GM12865 (cell line): ENCODE results near the gene SAE1.
"Not testable (repeated sequence)": the region's sequence is repeated elsewhere in the genome, so short reads cannot be mapped to it uniquely, and the experiment has no call there.

ENCODE experiments used
- DNase-seq: peaks from one replicate; pipeline ENCODE4 v3.0.0; 2010; ENCODE audit warnings: low read depth
- H3K4me3 ChIP-seq: 2 replicates; pipeline ENCODE4 v1.5.1; 2011; ENCODE audit warnings: mild to moderate bottlenecking, low read depth, low read length, control low read depth
- CTCF ChIP-seq: IDR thresholded peaks from 2 replicates; pipeline ENCODE4 v1.5.1; 2011; ENCODE audit warnings: low read length, control low read depth, low read depth, inconsistent platforms; ENCODE audit not compliant: insufficient read depth; ENCODE audit errors: missing control alignments

The SAE1 gene

GRCh38 chr19:47097396-47098201, 33.0 kb upstream of the SAE1 start:
- no peak overlapping the region for H3K4me3 ChIP-seq
- no peak for DNase-seq
- TF ChIP-seq CTCF = no peak

DNA sequence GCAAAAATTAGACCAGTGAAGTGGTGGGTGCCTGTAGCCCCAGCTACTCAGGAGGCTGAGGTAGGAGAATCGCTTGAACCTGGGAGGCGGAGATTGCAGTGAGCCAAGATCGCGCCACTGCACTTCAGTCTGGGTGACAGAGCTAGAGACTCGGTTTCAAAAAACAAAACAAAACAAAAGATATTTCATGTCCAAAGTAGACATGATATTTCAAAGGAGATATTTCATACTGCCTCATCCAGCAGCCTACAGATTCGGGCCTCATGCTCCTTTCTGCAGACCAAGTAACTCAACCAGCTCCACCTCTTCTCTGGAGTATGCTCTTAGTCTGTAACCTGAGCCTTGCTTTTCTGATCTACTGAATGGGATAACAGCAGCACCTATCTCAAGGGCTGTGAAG, 32.0 kb upstream of the SAE1 start:
- DNase-seq = no peak
- TF ChIP-seq CTCF = no peak
- H3K4me3 ChIP-seq = no peak overlapping the region

DNA sequence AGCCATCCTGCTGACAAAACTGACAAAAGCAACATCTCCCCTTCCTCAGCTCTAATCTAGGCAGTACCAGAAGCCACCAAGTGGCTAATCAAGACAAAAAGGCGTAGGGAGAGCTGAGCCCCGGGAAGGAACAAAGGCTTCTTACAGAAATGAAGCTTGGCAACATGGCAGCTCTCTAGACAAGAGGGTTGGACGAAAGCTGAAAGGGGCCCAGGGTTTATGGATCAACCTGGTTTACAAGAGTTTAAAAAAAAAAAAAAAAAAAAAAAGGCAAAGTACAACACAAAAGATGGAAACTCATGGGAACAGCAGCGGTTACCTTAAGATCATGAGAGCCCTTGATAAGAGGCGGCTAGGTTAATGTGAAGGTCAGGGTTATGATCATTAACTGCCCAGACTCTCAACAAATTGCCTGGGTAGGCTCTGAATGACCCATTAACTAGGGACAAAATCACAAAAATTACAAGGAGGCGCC, 31.0 kb upstream of the SAE1 start:
- no peak for DNase-seq
- TF ChIP-seq CTCF = no peak
- no peak overlapping the region for H3K4me3 ChIP-seq

GRCh38 chr19:47100290-47100689, 30.3 kb upstream of the SAE1 start:
- no peak for DNase-seq
- no peak for TF ChIP-seq CTCF

DNA sequence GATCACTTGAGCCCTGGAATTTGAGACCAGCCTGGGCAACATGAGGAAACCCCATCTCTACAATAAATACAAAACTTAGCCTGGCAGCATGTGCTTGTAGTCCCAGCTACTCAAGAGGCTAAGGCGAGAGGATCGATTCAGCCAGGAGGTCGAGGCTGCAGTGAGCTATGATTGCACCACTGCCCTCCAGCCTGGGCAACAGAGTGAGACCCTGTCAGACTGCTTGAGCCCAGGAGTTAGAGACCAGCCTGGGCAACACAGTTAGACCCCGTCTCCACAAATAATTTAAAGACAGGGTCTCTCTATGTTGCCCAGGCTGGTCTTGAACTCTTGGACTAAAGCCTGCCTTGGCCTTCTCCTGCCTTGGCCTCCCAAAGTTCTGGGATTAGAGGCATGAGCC, 29.5 kb upstream of the SAE1 start:
- not testable (repeated sequence) for H3K4me3 ChIP-seq, DNase-seq

More at GRCh38 chr19:47100290-47100689, 30.3 kb upstream of the SAE1 start:
- H3K4me3 ChIP-seq = no peak overlapping the region

- TF ChIP-seq CTCF = no peak
- no peak for DNase-seq
- H3K4me3 ChIP-seq = no peak overlapping the region
Measured at GRCh38 chr19:47102346-47103060, 28.1 kb upstream of the SAE1 start.

GRCh38 chr19:47104680-47105079, 26.0 kb upstream of the SAE1 start:
- H3K4me3 ChIP-seq = no peak overlapping the region
- no peak for TF ChIP-seq CTCF
- DNase-seq = no peak
